ENCODE data around the gene FUT8. TPM values are rescaled to one million over a fixed set of nuclear protein-coding genes. Genes with fewer than 3 reads are reported as not detected.
A peak's percentile ranks its signal among the peaks of the same experiment; 100 is the strongest.

FUT8 gene
- total RNA-seq, result 1 to 10 TPM; 2.6 to 4.9 (median 3.5) TPM
- long read RNA-seq, result 0 reads

GRCh38 chr14:65412032-65412846, at the start of gene FUT8:
Gene FUT8, plus strand, starts transcription at chr14:65412730. Its CDS starts 148,834 bp downstream, at chr14:65561564.
- Histone ChIP-seq H3K27me3 (no peaks in the 10 kb centered on the region), H3K4me1 (peaks cover 0 to 3% (median 0%) of the 10 kb centered on the region in 4 donors), H3K27ac (peak within 1 kb of the TSS; percentile 69 to 79 (median 70)), H3K4me3 (peak within 1 kb of the TSS; percentile 64 to 80 (median 71)), H3K9me3 (no peaks in the 10 kb centered on the region), H3K36me3 (no peaks in the 10 kb centered on the region)
- ATAC-seq, result peak; percentile 90 to 95 (median 92)
- intact Hi-C loops (cut with DNase I), result loop anchor here in 1 of 2 donors (10.0 kb wide), 1 partner anchor 413 kb away; no protein-coding TSS in a partner anchor
- peak; percentile 97 to 98 (median 97) for DNase-seq
- WGBS (ENCODE audit: insufficient coverage, low coverage, low lambda C conversion rate, missing lambda C conversion rate), result no CpG with 5 or more reads among the region's 85 CpGs
- TF ChIP-seq POLR2A (IDR thresholded peaks at IDR 0.05) (peak; percentile 83), CTCF (IDR thresholded peaks at IDR 0.05) (peak; percentile 48 to 69 (median 56))

GRCh38 chr14:65366802-65367565, 45.5 kb upstream of the FUT8 start:
- DNase-seq, result no peak
- Histone ChIP-seq H3K4me1 (no peaks in the 10 kb centered on the region), H3K9me3 (no peaks in the 10 kb centered on the region), H3K27me3 (no peaks in the 10 kb centered on the region), H3K4me3 (no peak overlapping the region), H3K27ac (no peak overlapping the region), H3K36me3 (no peaks in the 10 kb centered on the region)
- ATAC-seq, result no peak
- intact Hi-C loops (cut with DNase I), result no loop called here
- TF ChIP-seq POLR2A (IDR thresholded peaks at IDR 0.05), result no peak
- no peak for TF ChIP-seq CTCF (IDR thresholded peaks at IDR 0.05)
- 54% methylated on average over 3 of the region's 3 CpGs for WGBS (ENCODE audit: insufficient coverage, low coverage, low lambda C conversion rate, missing lambda C conversion rate)

GRCh38 chr14:65369560-65369959, 43.0 kb upstream of the FUT8 start:
- Histone ChIP-seq H3K9me3 (no peaks in the 10 kb centered on the region), H3K27ac (no peak overlapping the region), H3K4me3 (no peak overlapping the region), H3K36me3 (no peaks in the 10 kb centered on the region), H3K27me3 (no peaks in the 10 kb centered on the region), H3K4me1 (no peaks in the 10 kb centered on the region)
- DNase-seq, result no peak
- no peak for TF ChIP-seq POLR2A (IDR thresholded peaks at IDR 0.05)
- no peak for TF ChIP-seq CTCF (IDR thresholded peaks at IDR 0.05)
- WGBS (ENCODE audit: insufficient coverage, low coverage, low lambda C conversion rate, missing lambda C conversion rate), result 30% methylated on average over 1 of the region's 1 CpG
- intact Hi-C loops (cut with DNase I), result no loop called here
- ATAC-seq, result no peak

GRCh38 chr14:65370801-65371248, 41.7 kb upstream of the FUT8 start:
- H3K36me3 ChIP-seq, result no peaks in the 10 kb centered on the region
- no peaks in the 10 kb centered on the region for H3K9me3 ChIP-seq
- no peak overlapping the region for H3K4me3 ChIP-seq
- 56% methylated on average over 7 of the region's 7 CpGs for WGBS (ENCODE audit: insufficient coverage, low coverage, low lambda C conversion rate, missing lambda C conversion rate)
- TF ChIP-seq CTCF (IDR thresholded peaks at IDR 0.05), result no peak
- no peak for TF ChIP-seq POLR2A (IDR thresholded peaks at IDR 0.05)
- no peaks in the 10 kb centered on the region for H3K27me3 ChIP-seq
- intact Hi-C loops (cut with DNase I), result no loop called here
- no peak overlapping the region for H3K27ac ChIP-seq
- no peak for DNase-seq
- H3K4me1 ChIP-seq, result no peaks in the 10 kb centered on the region
- no peak for ATAC-seq
